ENCODE results near the gene JRKL.
"Not testable (repeated sequence)": the region's sequence is repeated elsewhere in the genome, so short reads cannot be mapped to it uniquely, and the experiment has no call there.

JRKL gene

GRCh38 chr11:96430668-96431067, 40.9 kb downstream of the JRKL start:
- Histone ChIP-seq H3K36me3 (ENCODE audit: control insufficient read depth in 2 of 2, insufficient read depth in 1 of 2, low read length in 2 of 2) (no peaks in the 10 kb centered on the region), H3K27ac (ENCODE audit: extremely low read depth, low read depth, low read length) (no peak overlapping the region), H3K9me3 (ENCODE audit: control insufficient read depth, insufficient read depth, low read depth, low read length) (no peaks in the 10 kb centered on the region), H3K4me1 (ENCODE audit: control insufficient read depth, insufficient read depth, low read length) (no peaks in the 10 kb centered on the region), H3K4me3 (ENCODE audit: low read depth, low read length) (no peak overlapping the region)
- ChIA-PET POLR2A (no interaction called here), CTCF (interaction anchor here (0.6 kb wide), 1 partner anchor 1332 kb away, joined by 4 read pairs; no protein-coding TSS in a partner anchor)
- no peak for TF ChIP-seq ZNF223 (tag by site-specific recombination; IDR thresholded peaks at IDR 0.05)
- no peak for TF ChIP-seq TRIM28 (IDR thresholded peaks at IDR 0.05; ENCODE audit: borderline replicate concordance, low read length)
- TF ChIP-seq OSR2 (tag by site-specific recombination; IDR thresholded peaks at IDR 0.05), result no peak
- no peak for TF ChIP-seq ZNF248 (tag by site-specific recombination; IDR thresholded peaks at IDR 0.05)
- no peak for TF ChIP-seq ZNF596 (tag by site-specific recombination; IDR thresholded peaks at IDR 0.05)
- TF ChIP-seq, protein P1, sequence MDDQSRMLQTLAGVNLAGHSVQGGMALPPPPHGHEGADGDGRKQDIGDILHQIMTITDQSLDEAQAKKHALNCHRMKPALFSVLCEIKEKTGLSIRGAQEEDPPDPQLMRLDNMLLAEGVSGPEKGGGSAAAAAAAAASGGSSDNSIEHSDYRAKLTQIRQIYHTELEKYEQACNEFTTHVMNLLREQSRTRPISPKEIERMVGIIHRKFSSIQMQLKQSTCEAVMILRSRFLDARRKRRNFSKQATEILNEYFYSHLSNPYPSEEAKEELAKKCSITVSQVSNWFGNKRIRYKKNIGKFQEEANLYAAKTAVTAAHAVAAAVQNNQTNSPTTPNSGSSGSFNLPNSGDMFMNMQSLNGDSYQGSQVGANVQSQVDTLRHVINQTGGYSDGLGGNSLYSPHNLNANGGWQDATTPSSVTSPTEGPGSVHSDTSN (CRISPR knock-in tag; IDR thresholded peaks at IDR 0.05), result no peak
- no peak for TF ChIP-seq ZNF404 (tag by site-specific recombination; IDR thresholded peaks at IDR 0.05)
- no peak for TF ChIP-seq ZNF266 (tag by site-specific recombination; IDR thresholded peaks at IDR 0.05; ENCODE audit: low read depth)
- TF ChIP-seq SALL2 (tag by site-specific recombination; IDR thresholded peaks at IDR 0.05; ENCODE audit: borderline replicate concordance), result no peak

DNA sequence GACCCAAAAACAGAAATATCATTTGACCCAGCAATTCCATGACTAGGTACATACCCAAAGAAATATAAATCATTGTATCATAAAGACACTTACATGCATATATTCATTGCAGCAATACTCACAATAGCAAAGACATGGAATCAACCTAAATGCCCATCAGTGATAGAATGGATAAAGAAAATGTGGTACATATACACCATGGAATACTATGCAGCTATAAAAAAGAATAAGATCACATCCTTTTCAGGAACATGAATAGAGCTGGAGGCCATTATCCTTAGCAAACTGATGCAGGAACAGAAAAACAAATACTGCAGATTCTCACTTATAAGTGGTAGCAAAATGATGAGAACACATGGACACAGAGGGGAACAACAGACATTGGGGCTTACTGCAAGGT, 42.8 kb downstream of the JRKL start:
- H3K9me3 ChIP-seq (ENCODE audit: control insufficient read depth, insufficient read depth, low read depth, low read length); CTCF ChIA-PET; H3K4me1 ChIP-seq (ENCODE audit: control insufficient read depth, insufficient read depth, low read length); POLR2A ChIA-PET; H3K4me3 ChIP-seq (ENCODE audit: low read depth, low read length); H3K36me3 ChIP-seq (ENCODE audit: control insufficient read depth in 2 of 2, insufficient read depth in 1 of 2, low read length in 2 of 2); H3K27ac ChIP-seq (ENCODE audit: extremely low read depth, low read depth, low read length): not testable (repeated sequence)

Data from HEK293 (cell line).